UCSD-AML1 (cell line): Measurements from ENCODE around the gene PTGES3L.
"Not testable (repeated sequence)": the region's sequence is repeated elsewhere in the genome, so short reads cannot be mapped to it uniquely, and the experiment has no call there.

Experiments used
- DNase-seq: peaks from one replicate; lab custom pipeline; 2025; ENCODE audit not compliant: unreplicated experiment; lab: John Stamatoyannopoulos, UW

Gene PTGES3L

DNA sequence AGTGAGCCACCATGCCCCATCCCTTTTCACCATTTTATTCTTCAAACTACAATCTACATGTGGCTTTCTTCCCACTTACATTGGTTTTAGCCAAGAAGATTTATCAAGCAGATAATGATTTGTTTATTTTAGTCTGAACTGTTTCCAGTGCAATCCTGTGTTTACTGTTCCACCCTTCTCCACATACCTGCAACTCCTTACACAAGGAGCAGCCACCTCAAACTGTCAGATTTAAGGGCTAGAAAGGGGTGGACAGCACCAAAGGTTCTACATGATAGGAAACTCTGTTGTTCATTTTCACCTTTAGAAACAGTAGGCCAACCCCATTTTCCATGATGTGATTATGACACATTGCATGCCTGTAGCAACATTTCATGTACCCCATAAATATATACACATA is 2.4 kb upstream of the PTGES3L start:
- no peak for DNase-seq

DNA sequence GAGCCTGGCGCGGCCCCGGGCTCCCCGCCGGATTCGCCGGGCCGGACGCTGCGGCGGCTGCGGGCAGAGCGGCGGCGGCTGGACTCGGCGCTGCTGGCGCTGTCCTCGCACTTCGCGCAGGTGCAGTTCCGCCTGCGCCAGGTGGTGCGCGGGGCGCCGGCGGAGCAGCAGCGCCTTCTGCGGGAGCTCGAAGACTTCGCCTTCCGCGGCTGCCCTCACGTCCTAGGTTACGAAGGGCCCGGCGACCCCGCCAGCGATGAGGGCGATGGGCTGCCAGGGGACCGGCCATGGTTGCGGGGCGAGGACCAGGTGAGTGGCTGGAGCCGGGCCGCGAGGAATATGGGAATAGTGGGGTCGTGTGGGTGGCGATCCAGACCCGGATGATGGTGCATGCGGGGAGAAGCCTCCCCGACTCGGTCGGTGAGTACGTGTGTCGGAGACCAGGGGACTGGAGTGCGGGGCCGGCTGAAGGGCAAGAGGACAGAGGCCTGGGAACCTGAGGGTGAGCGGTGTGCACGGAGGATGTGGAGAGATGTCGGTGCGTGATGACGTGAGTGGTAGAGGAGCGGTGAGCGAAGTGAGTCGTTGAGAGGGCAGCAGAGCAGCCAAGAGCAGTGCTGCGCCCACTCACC is 1.0 kb upstream of the PTGES3L start:
- peak; percentile 52 for DNase-seq

DNA sequence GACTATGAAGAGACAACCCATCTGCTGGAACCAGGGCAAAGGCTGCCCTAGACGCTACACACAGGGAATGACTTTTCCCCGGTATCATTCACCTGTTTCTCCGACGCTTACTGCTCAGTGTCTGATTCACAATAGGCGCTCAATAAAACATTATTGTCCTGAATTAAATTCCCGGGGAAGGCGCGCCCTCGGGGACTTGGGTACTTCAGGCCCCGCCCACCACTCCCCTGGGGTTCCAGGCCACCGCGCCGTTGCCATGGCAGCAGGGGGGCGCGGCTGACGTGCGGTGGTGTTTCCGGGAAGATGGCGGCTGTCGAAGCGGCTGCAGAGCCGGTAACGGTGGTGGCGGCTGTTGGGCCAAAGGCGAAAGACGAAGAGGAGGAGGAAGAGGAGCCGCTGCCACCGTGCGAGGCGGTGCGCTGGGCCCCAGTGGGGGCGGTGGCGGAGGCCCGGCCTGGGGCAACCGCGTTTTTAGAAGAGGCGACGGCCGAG is 440 bp upstream of the PTGES3L start, which contains the start of gene RUNDC1:
TSS of gene RUNDC1 (plus strand) at position 292 of the 492 bp plus-strand sequence. CDS start at position 304, 12 bp downstream.
- peak; percentile 92 for DNase-seq

DNA sequence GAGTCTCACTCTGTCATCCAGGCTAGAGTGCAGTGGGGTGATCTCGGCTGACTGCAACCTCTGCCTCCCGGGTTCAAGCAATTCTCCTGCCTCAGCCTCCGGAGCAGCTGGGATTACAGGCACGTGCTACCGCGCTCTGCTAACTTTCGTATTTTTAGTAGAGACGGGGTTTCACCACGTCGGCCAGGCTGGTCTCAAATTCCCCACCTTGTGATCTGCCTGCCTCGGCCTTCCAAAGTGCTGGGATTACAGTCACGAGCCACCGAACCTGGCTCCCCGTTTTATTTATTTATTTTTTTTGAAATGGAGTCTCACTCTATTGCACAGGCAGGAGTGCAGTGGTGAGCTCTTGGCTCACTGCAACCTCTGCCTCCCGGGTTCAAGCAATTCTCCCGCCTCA is 4.2 kb downstream of the PTGES3L start:
- not testable (repeated sequence) for DNase-seq

DNA sequence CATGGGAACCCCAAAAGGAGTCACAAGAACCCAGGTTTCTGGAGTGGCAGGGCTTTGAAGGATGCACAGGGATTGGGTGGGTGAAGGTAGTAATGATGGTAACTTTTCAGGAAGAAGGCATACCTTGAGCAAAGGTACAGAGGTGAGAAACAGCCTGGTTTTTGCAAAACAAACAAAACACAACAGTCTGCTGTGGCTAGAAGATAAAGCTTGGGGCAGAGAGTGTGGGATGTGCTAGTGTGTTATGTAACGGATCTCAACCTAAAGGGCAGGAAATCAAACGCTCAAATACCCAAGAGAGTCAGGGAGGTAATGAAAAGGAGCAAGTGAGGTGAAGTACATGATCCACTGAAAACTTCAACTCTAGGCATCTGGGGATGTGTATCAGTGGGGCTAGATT is 4.6 kb downstream of the PTGES3L start:
- DNase-seq, result no peak

DNA sequence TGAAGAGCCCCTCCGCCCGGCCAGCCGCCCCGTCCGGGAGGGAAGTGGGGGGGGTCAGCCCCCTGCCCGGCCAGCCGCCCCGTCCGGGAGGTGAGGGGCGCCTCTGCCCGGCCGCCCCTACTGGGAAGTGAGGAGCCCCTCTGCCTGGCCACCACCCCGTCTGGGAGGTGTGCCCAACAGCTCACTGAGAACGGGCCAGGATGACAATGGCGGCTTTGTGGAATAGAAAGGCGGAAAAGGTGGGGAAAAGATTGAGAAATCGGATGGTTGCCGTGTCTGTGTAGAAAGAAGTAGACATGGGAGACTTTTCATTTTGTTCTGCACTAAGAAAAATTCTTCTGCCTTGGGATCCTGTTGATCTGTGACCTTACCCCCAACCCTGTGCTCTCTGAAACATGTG is 6.6 kb downstream of the PTGES3L start:
- not testable (repeated sequence) for DNase-seq

DNA sequence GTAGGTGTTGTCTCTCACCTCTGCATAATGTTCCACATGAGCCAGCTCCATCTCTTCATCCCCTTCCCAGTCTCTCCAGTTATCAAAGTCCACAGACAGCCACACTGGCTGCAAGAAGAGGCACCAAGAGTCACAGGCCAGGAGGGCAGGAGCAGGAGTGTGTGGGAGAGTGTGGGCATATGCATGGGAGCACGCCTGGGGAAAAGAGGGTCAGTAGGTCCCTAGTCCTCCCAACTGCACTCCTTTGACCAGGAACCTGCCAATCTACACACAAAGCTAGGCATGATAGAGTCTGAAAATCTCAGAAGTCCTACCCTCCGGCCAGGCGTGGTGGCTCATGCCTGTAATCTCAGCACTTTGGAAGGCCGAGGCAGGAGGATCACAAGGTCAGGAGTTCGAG is 8.3 kb downstream of the PTGES3L start:
- no peak for DNase-seq

DNA sequence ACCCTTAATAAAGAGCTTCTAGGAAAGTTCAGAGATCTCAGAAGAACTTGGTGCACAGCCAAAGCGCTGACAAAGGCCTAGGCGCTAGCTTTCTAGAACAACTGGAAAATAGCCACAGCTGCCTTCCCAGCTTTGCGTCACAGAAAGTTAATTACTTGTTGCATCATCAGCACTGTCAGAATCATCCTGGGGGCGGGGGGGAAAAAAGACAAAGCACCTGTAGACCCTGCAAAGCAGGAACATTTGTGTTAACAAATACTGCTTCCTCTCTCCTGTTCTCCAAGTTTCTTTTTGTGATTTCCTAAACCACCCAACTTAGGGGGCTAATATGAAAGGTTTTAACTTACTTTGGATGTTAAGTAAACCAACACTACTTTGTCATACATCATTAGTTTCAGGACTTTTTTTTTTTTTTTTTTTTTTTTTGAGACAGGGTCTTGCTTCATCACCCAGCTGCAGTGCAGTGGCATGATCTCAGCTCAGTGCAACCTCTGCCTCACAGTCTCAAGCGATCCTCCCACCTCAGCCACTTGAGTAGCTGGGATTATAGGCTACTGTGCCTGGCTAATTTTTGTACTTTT is 10.8 kb downstream of the PTGES3L start:
- DNase-seq, result no peak

DNA sequence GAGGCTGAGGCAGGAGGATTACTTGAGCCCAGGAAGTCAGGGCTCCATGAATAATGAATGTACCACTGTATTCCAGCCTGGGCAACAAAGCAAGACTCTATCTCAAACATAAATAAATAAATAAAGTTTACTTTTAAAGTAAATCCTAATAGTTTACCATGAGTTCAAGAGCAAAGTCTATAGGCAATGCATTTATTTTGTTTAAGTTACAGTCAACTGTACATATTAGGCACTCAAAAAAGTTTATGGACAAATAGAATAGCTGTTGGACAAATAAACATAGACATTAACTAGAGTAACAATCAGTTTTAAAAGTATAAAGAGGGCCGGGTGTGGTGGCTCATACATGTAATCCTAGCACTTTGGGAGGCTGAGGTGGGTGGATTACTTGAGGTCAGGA is 12.0 kb downstream of the PTGES3L start:
- DNase-seq, result no peak

DNA sequence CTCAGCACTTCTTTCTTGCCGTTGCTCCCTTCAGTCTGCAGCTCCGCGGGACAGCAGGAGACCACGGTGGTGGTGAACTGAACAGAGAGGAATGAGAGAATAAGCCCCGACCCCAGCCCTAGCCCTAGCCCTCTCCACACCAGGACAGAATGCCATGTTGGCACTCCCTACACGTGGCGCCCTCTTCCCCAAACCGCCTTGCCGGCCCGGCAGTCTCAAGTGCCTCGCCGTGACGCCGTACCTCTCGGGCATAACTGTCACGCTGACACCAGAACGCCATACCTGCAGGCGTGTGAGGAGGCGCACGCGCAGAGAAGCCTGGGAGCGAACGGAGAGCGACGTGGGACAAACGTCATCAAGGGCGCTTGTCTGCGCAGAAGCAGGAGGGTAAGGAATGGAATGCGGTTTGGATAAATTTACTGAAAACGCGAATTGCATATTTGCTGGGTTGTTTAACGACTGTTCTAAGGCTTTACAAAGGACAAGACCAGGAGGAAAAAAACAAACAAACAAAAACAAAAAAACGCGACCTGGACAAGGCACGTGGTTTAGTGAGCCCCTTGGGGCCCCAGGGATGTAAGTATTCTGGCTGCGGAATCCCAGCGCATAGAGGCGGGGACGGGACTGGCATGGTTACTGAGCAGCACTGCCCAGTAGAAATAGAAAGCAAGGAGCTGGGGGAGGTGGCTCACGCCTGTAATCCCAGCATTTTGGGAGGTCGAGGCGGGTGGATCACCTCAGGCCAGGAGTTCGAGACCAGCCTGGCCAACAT is 15.5 kb downstream of the PTGES3L start, which contains the start of gene AARSD1:
TSS of gene AARSD1 (minus strand) at position 294 of the 772 bp plus-strand sequence. CDS start at position 280, 14 bp downstream.
- DNase-seq, result peak; percentile 86

DNA sequence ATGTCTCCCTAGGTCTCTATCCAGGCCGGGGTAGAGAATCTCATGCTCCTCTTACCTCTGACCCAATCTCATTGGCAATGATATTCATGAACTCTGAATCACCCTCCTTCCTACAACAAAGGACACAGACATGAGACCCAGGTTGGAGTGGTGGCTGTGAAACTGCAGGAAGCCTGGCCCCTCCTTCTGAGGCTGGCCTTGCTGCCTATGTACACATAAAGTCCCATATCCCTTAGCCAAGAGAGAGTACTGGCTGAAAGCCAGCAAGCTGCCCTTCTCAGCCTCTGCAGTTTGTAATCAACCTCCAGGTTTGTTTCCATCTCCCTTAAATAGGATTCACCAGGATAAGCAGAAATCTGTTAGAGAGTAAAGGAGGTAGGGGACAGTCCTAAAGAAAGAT is 26.2 kb downstream of the PTGES3L start:
- DNase-seq, result no peak

DNA sequence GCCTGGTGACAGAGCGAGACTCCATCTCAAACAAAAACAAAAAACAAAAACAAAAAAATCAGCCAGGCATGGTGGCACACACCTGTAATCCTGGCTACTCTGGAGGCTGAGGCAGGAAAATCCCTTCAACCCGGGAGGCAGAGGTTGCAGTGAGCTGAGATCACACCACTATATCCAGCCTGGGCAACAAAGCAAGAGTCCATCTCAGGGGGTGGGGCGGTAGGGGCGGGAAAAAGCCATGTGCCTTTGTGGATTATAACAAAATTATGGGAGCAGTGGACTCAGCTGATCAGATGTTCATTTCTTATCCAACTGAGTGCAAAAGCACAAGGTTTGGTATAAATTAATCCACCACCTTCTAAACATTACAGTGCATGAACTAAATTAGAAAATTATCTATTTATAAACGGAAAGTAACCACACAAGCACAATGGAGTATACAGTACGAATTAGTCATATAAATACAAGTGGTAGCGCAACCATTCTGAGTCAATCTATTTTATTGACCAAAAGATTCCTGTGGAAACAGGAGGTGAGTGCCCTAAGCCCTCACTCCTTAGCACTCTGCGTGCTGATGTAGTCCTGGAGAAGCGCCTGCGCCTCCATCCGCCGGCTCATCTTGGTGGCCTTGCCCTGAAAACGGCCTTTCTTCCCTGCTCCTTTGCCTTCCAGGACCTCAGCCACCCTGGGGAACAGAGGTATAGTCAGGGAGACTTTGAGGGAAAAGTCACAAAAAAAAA is 29.7 kb downstream of the PTGES3L start:
- no peak for DNase-seq

DNA sequence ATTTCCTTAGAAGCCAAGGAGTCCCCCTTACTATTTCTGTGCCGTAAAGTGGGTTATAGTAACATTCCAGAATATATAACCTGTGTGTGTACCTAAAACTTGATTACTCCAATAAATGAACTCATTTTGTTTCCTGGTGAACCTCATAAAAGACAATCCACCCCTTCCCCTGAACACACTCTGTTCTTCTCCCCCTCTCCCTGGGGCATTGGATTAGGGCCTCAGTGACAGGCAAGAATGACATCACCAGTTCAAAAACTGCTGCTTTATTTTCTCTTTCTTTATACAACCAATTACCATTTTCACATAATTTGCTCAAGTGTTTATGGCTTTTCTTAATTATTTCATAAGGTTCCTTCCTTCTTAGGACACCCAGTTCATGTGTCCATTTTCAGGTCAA is 33.1 kb downstream of the PTGES3L start:
- no peak for DNase-seq

DNA sequence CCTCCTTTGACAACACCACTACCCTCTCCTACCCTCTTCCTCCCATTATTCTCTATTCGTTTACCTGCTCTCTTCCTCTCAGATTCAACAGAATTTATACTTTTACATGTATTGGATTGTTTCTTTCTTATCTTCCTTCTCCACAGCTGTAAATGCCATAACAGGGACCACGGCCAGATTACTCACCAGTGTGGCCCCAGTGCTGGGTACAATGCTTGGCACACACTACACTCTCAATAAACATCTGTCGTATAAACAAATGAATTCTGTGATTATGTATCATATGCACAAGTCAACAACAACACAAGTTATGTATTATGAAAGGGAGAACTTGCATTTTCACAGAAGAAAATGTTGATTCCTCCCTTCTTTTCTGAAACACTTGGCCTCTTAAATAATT is 35.7 kb downstream of the PTGES3L start:
- DNase-seq, result no peak

DNA sequence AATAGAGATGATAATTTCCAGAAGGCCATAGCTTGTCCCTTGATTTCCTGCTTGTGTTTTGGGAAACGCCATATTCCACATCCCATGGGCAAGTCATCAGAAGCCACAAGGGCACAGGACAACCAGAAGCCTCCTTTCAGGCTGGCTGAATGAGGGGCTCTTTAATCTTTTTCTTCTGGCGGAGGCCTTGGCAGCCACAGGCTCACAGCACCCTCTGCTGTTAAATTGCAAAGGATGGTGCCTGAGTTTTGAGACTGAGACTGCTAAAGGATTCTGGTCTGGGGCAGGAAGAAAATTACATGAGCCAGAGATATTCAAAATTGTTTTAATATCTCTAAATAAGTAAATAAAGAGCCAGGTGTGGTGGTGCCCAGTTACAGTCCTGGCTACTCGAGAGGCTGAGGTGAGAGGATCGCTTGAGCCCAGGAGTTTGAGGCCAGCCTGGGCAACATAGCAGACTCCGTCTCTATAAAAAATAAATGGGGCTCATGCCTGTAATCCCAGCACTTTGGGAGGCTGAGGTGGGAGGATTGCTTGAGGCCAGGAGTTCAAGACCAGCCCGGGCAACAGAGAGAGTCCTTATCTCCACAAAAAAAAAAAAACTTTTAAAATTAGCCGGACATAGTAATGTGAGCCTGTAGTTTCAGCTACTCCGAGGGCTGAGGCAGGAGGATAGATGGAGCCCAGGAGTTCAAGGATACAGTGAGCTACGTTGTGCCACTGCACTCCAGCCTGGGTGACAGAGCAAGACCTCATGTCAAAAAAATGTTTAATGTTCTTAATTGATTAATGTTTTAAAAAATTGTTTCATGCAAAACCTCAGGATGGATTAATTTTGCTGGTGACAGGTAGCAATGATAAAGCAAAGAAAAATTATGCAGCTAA is 41.9 kb downstream of the PTGES3L start:
- peak; percentile 41 for DNase-seq

DNA sequence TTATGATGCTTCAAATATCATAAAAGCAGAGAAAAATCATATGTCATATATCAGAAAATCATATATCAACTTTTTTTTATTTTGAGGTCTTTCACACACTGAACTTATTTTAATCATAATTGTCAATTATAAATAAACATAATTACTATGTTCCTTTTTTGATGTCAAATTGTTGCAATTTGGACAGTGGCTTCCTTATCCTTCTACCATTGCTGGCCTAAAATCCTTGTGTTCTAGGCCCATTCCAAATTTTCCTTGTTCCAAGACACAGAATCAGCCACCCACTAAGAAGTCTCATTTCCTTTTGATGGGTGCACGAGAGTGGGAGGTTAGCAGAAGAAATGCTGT is 50.4 kb downstream of the PTGES3L start:
- DNase-seq, result no peak

DNA sequence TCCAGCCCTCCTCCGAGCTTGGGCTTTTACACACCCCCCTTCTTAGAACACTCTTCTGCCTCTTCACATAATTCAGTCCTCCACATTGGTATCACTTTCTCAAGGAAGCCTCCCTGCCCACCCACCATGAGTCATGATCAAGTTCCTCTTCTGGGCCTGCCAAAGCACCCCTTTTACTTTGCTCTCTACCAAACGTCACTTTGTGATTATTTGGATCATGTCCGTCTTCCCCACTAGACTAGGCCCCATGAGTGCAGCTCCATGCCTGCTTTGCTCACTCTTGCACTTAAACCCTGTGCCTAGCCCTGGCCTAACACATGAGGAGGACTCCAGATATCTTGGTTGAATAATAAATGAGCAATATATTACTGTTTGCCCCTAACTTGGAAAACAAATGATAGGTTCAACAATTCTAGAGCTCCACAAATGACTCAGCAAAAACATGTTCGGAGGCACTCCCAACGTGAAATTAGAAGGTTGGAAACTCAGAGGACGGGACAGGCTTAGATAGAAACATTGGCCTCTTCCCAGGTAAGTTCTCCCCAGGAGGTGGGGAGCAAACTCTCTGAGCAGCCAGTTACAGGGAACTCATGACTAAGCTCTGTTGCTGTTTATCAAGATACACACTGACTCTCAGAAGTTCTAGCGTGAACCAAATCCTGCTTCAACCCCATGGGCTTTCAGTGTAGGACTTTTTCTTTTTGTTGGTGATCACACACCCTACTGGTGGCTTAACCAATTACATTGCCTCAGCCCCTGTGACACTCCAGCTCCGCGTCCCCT is 51.0 kb downstream of the PTGES3L start:
- peak; percentile 71 for DNase-seq

DNA sequence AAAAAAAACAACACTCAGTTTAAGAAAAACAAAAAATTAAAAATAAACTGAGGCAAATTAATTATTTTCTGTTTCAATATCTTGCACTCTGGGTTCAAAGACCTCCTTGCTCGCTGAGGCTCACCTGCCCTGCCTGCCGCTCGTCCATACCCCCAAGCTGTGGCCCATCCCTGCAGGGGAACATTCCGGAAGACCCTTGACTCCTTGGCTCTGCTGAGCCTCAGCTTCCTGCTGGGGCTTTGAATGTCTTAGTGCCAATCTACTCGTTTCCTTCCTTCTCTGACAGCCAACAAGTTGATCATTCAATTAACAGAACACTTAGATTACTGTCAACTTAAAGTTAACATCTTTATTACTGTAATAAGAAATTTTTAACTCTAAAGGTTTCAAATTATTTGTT is 55.0 kb downstream of the PTGES3L start:
- peak; percentile 29 for DNase-seq

DNA sequence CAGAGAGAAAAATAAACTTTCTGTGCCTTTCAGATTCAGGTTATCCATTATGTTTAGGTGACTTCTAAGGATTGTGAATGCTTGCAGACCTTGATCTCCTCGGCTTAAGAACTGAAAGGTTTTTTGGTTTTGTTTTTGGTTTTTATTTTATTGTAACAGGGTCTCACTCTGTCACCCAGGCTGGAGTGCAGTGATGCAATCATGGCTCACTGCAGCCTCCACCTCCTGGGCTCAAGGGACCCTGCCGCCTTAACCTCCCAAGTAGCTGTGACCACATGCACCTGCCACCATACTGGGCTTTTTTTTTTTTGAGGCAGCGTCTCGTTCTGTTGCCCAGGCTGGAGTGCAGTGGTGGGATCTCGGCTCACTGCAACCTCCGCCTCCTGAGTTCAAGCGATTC is 56.4 kb downstream of the PTGES3L start:
- DNase-seq, result not testable (repeated sequence)

DNA sequence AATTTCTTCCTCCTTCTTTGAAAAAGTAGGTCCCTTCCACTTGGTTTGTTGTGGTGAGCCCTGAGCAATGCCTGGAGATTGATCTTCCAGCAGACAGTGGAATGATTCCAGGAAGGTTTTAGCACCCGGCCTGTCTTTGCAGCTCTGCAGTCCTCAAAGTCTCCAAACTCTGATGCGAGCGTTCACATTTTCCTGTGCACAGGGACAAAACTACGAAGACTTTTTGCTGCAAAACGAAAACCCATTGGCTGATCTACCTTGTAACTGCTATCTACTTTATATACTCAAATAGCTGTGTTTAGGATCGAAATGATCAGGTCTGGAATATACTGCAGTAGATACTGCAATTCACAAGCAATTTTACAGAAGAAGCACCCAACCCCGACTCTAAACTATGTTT is 57.6 kb downstream of the PTGES3L start:
- DNase-seq, result no peak
